ENCODE measurements around the gene NRCAM. TPM values are rescaled to one million over a fixed set of nuclear protein-coding genes. Genes with fewer than 3 reads are reported as not detected.

NRCAM gene
- total RNA-seq, 1 donor from 2014 or later: 7.9 TPM

DNA sequence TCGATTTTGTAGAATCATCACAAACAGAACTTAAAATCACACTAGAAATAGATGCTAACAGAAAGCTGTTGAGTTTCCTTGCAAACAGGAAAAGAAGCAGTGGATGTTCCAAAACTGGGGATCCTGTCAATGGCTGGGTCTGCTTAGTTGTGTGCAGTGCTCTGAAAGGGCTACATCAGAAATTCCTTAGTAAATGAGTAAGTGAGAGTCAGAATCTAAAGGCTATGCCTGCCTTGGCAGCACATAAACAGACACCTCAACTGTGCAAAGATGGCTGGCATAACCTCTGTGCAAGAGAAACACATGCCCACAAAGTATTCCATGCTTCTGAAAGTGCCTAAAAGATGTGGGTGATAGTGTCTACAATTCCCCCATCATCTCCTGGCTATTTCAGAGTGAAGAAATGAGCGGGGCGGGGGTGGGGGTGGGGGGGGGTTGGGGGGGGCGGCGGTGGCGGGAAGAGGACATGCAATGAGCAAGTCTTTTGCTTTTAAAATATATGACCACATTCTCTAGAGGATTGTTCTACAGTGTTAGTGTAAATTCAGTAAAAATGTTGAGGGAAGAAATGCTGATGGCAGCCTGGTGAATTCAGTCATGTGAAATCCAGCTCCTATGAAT lies 187.9 kb downstream of the NRCAM start:
- H3K27me3 ChIP-seq: no peaks in the 10 kb centered on the region
- no peak overlapping the region for H3K27ac ChIP-seq
- H3K36me3 ChIP-seq: no peaks in the 10 kb centered on the region
- intact Hi-C loops (cut with DNase I): no loop called here
- no peaks in the 10 kb centered on the region for H3K9me3 ChIP-seq
- TF ChIP-seq, protein P1, sequence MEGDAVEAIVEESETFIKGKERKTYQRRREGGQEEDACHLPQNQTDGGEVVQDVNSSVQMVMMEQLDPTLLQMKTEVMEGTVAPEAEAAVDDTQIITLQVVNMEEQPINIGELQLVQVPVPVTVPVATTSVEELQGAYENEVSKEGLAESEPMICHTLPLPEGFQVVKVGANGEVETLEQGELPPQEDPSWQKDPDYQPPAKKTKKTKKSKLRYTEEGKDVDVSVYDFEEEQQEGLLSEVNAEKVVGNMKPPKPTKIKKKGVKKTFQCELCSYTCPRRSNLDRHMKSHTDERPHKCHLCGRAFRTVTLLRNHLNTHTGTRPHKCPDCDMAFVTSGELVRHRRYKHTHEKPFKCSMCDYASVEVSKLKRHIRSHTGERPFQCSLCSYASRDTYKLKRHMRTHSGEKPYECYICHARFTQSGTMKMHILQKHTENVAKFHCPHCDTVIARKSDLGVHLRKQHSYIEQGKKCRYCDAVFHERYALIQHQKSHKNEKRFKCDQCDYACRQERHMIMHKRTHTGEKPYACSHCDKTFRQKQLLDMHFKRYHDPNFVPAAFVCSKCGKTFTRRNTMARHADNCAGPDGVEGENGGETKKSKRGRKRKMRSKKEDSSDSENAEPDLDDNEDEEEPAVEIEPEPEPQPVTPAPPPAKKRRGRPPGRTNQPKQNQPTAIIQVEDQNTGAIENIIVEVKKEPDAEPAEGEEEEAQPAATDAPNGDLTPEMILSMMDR (IDR thresholded peaks at IDR 0.05): no peak
- TF ChIP-seq POLR2A (IDR thresholded peaks at IDR 0.05): no peak
- no peak for TF ChIP-seq POLR2AphosphoS5 (IDR thresholded peaks at IDR 0.05; ENCODE audit: insufficient read depth in 1 of 2, low read depth in 1 of 2)
- DNase-seq (ENCODE audit: extremely low spot score in 2 of 2): no peak
- H3K4me1 ChIP-seq: no peaks in the 10 kb centered on the region
- no peak overlapping the region for H3K4me3 ChIP-seq

DNA sequence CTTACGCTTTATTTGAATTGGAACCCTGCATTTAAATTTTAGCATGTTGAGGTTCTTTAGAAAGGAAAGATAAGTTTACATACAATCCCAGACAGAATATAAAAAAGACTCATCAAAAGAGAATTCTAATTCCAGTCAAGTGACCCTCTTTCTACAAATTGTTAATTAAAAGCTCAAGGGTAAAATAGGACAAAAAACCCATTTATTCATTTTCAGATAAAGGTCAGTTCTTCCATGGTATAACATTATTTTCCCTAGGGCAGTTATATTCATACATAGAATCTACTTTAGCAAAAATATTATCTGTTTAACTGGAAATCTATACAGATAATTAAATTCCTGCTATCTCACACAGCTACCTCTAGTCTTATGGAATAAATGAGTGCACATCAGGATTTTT lies 188.6 kb downstream of the NRCAM start:
- Histone ChIP-seq H3K27me3 (no peaks in the 10 kb centered on the region), H3K36me3 (no peaks in the 10 kb centered on the region), H3K4me1 (no peaks in the 10 kb centered on the region), H3K27ac (no peak overlapping the region), H3K9me3 (no peaks in the 10 kb centered on the region), H3K4me3 (no peak overlapping the region)
- intact Hi-C loops (cut with DNase I): no loop called here
- no peak for DNase-seq (ENCODE audit: extremely low spot score in 2 of 2)
- TF ChIP-seq, protein P1 (IDR thresholded peaks at IDR 0.05): no peak
- TF ChIP-seq POLR2AphosphoS5 (IDR thresholded peaks at IDR 0.05; ENCODE audit: insufficient read depth in 1 of 2, low read depth in 1 of 2): no peak
- TF ChIP-seq POLR2A (IDR thresholded peaks at IDR 0.05): no peak

DNA sequence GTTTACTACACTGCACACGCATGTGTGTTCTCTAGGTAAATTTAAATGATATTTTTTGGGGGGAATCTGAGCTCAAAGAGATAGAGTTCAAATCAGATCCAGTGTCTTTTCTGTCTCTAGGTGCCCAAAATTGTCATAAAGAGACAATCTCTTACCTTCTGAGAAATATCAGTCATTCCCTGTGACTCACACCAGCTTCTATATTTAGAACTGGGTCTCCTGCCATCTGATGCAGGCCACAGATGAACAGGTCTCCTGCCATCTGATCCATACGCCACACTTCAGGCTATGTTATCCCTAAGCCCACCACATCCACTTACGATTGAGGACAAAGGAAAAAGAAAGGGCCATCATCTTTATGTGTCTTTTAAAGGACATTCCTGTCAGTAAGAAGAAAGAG lies 189.7 kb downstream of the NRCAM start:
- H3K36me3 ChIP-seq: no peaks in the 10 kb centered on the region
- H3K9me3 ChIP-seq: no peaks in the 10 kb centered on the region
- intact Hi-C loops (cut with DNase I): no loop called here
- TF ChIP-seq POLR2A (IDR thresholded peaks at IDR 0.05): no peak
- TF ChIP-seq POLR2AphosphoS5 (IDR thresholded peaks at IDR 0.05; ENCODE audit: insufficient read depth in 1 of 2, low read depth in 1 of 2): no peak
- TF ChIP-seq, protein P1 (IDR thresholded peaks at IDR 0.05): no peak
- no peak overlapping the region for H3K27ac ChIP-seq
- H3K4me3 ChIP-seq: no peak overlapping the region
- no peak for DNase-seq (ENCODE audit: extremely low spot score in 2 of 2)
- H3K27me3 ChIP-seq: no peaks in the 10 kb centered on the region
- no peaks in the 10 kb centered on the region for H3K4me1 ChIP-seq

DNA sequence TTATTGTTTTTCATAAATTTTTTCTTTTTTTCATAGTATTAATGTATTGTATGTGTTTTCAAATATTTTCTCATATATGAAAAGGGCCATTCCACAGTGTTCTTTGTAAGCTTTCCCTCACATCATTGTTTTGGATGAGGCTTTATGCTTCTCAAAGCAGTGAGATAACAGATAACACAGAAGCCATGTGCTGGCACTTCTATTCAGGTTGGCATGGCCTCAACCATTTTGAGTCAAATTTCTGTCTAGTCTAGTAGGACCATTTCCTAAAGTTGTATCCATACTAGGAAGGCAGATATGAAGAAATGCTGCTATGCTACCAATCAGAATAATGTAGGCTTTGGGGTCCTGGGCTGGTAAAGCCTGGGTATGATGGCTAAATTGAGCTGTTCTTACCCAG lies 190.2 kb downstream of the NRCAM start:
- Histone ChIP-seq H3K4me3 (no peak overlapping the region), H3K27me3 (no peaks in the 10 kb centered on the region), H3K27ac (no peak overlapping the region), H3K9me3 (no peaks in the 10 kb centered on the region), H3K4me1 (no peaks in the 10 kb centered on the region), H3K36me3 (no peaks in the 10 kb centered on the region)
- intact Hi-C loops (cut with DNase I): no loop called here
- no peak for DNase-seq (ENCODE audit: extremely low spot score in 2 of 2)
- TF ChIP-seq, protein P1 (IDR thresholded peaks at IDR 0.05): no peak
- TF ChIP-seq POLR2A (IDR thresholded peaks at IDR 0.05) (no peak), POLR2AphosphoS5 (IDR thresholded peaks at IDR 0.05; ENCODE audit: insufficient read depth in 1 of 2, low read depth in 1 of 2) (no peak)

DNA sequence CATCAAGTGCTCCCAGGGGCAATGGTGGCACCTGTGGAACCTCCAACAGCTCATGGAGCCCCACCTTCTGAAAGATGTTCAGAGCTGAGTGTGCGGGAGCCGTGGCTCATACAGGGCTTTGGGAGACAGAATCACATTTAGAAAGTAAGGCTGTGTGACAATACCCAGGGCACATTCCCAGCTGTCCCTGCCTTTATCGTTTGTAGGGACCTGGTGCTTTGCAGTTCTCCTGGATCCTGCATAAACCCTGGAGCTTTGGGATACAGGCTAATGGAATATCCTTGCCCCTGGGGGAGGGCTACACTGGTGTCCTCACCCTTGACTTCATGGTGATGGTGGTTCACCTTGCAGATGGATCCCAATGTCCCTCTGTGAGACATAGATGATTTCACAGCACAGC lies 191.2 kb downstream of the NRCAM start:
- intact Hi-C loops (cut with DNase I): no loop called here
- Histone ChIP-seq H3K36me3 (no peaks in the 10 kb centered on the region), H3K27ac (no peak overlapping the region), H3K4me1 (no peaks in the 10 kb centered on the region), H3K9me3 (no peaks in the 10 kb centered on the region), H3K4me3 (no peak overlapping the region), H3K27me3 (no peaks in the 10 kb centered on the region)
- DNase-seq (ENCODE audit: extremely low spot score in 2 of 2): no peak
- TF ChIP-seq POLR2AphosphoS5 (IDR thresholded peaks at IDR 0.05; ENCODE audit: insufficient read depth in 1 of 2, low read depth in 1 of 2): no peak
- TF ChIP-seq POLR2A (IDR thresholded peaks at IDR 0.05): no peak
- TF ChIP-seq, protein P1 (IDR thresholded peaks at IDR 0.05): no peak

Data from vagina (tissue), 2 donors.